ENCODE data around the gene CTRB1. TPM values are rescaled to one million over a fixed set of nuclear protein-coding genes. Genes with fewer than 3 reads are reported as not detected.

The CTRB1 gene
- total RNA-seq, 1 experiment from 2014 or later, result not detected

DNA sequence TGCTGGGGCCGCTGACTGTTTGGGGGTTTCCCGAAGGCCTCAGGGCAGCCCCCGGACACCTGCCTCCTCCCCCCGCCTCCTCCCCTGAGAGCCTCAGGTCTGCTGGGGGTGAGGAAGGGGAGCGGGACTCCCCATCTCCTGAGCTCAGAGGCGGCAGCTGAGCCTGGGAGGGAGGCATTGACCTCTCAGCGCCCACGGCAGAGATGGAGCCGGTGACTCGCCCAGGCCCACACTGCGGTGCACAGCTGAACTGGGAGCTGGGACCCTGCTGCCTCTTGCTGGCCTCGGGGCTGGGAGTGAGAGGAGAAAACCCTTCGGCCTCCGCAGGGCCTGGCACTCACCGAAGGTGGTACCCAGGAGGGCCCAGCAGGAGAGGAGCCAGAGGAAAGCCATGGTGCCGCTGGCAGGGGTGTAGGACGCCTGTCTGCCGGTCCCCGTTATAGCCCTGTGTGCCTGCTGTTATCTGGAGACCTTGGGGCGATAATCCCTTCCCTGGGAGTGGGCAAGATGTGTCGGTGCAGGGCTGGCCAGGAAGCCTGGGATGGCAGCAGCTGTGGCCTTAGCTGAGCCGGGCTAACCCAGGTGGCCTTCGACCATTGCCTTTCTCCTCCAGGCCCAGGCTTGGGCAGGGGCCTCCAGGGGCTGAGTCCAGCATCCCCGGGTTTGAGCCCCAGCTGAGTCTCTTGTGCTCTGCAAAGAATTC lies 11.9 kb upstream of the CTRB1 start, which contains the start of gene CTRB2:
Gene CTRB2 (minus strand): TSS at position 413 of the 703 bp plus-strand sequence. CDS start 20 bp downstream, at position 393.
- no peaks in the 10 kb centered on the region for H3K23me2 ChIP-seq (ENCODE audit: insufficient read length, low read depth, low read length, poor library complexity, severe bottlenecking)
- H3K4ac ChIP-seq (ENCODE audit: low read depth, low read length), result no peak within 1 kb of the TSS
- H2BK5ac ChIP-seq (ENCODE audit: insufficient read length, low read length), result no peak within 1 kb of the TSS
- H2BK20ac ChIP-seq (ENCODE audit: low read depth, low read length, poor library complexity, severe bottlenecking), result no peak within 1 kb of the TSS
- TF ChIP-seq, protein P1, sequence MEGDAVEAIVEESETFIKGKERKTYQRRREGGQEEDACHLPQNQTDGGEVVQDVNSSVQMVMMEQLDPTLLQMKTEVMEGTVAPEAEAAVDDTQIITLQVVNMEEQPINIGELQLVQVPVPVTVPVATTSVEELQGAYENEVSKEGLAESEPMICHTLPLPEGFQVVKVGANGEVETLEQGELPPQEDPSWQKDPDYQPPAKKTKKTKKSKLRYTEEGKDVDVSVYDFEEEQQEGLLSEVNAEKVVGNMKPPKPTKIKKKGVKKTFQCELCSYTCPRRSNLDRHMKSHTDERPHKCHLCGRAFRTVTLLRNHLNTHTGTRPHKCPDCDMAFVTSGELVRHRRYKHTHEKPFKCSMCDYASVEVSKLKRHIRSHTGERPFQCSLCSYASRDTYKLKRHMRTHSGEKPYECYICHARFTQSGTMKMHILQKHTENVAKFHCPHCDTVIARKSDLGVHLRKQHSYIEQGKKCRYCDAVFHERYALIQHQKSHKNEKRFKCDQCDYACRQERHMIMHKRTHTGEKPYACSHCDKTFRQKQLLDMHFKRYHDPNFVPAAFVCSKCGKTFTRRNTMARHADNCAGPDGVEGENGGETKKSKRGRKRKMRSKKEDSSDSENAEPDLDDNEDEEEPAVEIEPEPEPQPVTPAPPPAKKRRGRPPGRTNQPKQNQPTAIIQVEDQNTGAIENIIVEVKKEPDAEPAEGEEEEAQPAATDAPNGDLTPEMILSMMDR (conservative IDR thresholded peaks at IDR 0.05), result no peak
- no peak within 1 kb of the TSS for H3K18ac ChIP-seq (ENCODE audit: insufficient read length, low read depth, low read length)
- H3K9me3 ChIP-seq (ENCODE audit: control insufficient read depth, low read depth, low read length), result no peaks in the 10 kb centered on the region
- no peak within 1 kb of the TSS for H3K27ac ChIP-seq (ENCODE audit: insufficient read length, low read depth, low read length)
- Mint-ChIP-seq H3K27ac (no peak within 1 kb of the TSS; a peak in 1 of 7 replicates), H3K27me3 (ENCODE audit: low read depth) (no peaks in the 10 kb centered on the region), H3K36me3 (ENCODE audit: insufficient read depth in 1 of 3, low read depth in 3 of 3) (no peaks in the 10 kb centered on the region), H3K4me1 (peaks cover 3 to 9% of the 10 kb centered on the region in 2 experiments; a peak in 3 of 4 replicates), H3K9me3 (no peaks in the 10 kb centered on the region), H3K4me3 (no peak within 1 kb of the TSS)
- H3K56ac ChIP-seq (ENCODE audit: insufficient read length, low read depth, low read length), result no peak within 1 kb of the TSS
- H3K27me3 ChIP-seq (ENCODE audit: insufficient read depth, low read length), result no peaks in the 10 kb centered on the region
- no peak within 1 kb of the TSS for H3T11ph ChIP-seq (ENCODE audit: low read length)
- H3K4me2 ChIP-seq (ENCODE audit: insufficient read depth, insufficient read length, low read length), result no peak within 1 kb of the TSS
- H2BK15ac ChIP-seq (ENCODE audit: low read depth, low read length), result no peak within 1 kb of the TSS
- no peak within 1 kb of the TSS for H4K91ac ChIP-seq (ENCODE audit: insufficient read length, low read depth, low read length)
- no peak within 1 kb of the TSS for H2BK12ac ChIP-seq (ENCODE audit: insufficient read length, low read depth, low read length)
- H3K9ac ChIP-seq (ENCODE audit: extremely low read depth, insufficient read length, low read length), result no peak within 1 kb of the TSS
- no peak within 1 kb of the TSS for H2BK120ac ChIP-seq (ENCODE audit: low read depth, low read length, poor library complexity, severe bottlenecking)
- H4K5ac ChIP-seq (ENCODE audit: insufficient read length, low read depth, low read length), result no peak within 1 kb of the TSS
- H4K8ac ChIP-seq (replicated peaks; ENCODE audit: insufficient read length, low read depth, low read length), result no peak within 1 kb of the TSS
- H3K23ac ChIP-seq (ENCODE audit: insufficient read length, low read depth, low read length), result no peak within 1 kb of the TSS
- no CpG with 5 or more reads among the region's 24 CpGs for WGBS (ENCODE audit: extremely low coverage, insufficient read length, low lambda C conversion rate)
- H4K20me1 ChIP-seq (ENCODE audit: control insufficient read depth, insufficient read depth, insufficient read length), result no peaks in the 10 kb centered on the region
- no peaks in the 10 kb centered on the region for H3K79me2 ChIP-seq (ENCODE audit: insufficient read depth, low read length)
- no peaks in the 10 kb centered on the region for H3K4me1 ChIP-seq (ENCODE audit: insufficient read depth, low read length)
- DNase-seq, result no peak
- no peaks in the 10 kb centered on the region for H3K79me1 ChIP-seq (ENCODE audit: insufficient read depth, low read depth, low read length, poor library complexity, severe bottlenecking)
- no peak within 1 kb of the TSS for H2AFZ ChIP-seq (ENCODE audit: low read length)
- H3K14ac ChIP-seq (ENCODE audit: insufficient read depth, low read length), result peak within 1 kb of the TSS; percentile 35; the same call in 1 of the 2 replicates
- H2AK5ac ChIP-seq (ENCODE audit: insufficient read length, low read length), result no peak within 1 kb of the TSS

Measured in H9 (cell line).